Lung (tissue), 12 donors: ENCODE data around the gene MRPS11. TPM values are rescaled to one million over a fixed set of nuclear protein-coding genes. Genes with fewer than 3 reads are reported as not detected.

ENCODE experiments used
- ATAC-seq: fragments of 200-7000 bp; cut with Tn5 transposase; one replicate; pipeline ENCODE4 v1.9.1; 2020; ENCODE audit warnings: moderate number of reproducible peaks; ENCODE audit not compliant: insufficient read depth, low FRiP score
- DNase-seq, 3 donors: peaks; one replicate each; pipeline ENCODE4 v3.0.0-alpha.2; 2013 to 2017
- H3K27ac ChIP-seq, 2 donors: one replicate each; pipeline ENCODE4 v1.5.1; 2013; ENCODE audit warnings: mild to moderate bottlenecking in 2 of 2, moderate library complexity in 2 of 2, control low read depth in 1 of 2, inconsistent platforms in 1 of 2, low read depth in 1 of 2, low read length in 1 of 2
- H3K27me3 ChIP-seq, 3 donors: one replicate each; pipeline ENCODE4 v1.5.1; 2013; ENCODE audit warnings: low read length in 2 of 3; ENCODE audit not compliant: control insufficient read depth in 3 of 3, insufficient read depth in 3 of 3
- H3K36me3 ChIP-seq, 4 donors: one replicate each; pipeline ENCODE4 v1.5.1; 2013; ENCODE audit warnings: low read length in 4 of 4, mild to moderate bottlenecking in 1 of 4, moderate library complexity in 1 of 4; ENCODE audit not compliant: control insufficient read depth in 4 of 4, insufficient read depth in 4 of 4
- H3K4me1 ChIP-seq, 5 donors: one replicate each; pipeline ENCODE4 v1.5.1; 2013; ENCODE audit warnings: low read length in 5 of 5, mild to moderate bottlenecking in 2 of 5, moderate library complexity in 1 of 5; ENCODE audit not compliant: control insufficient read depth in 5 of 5, insufficient read depth in 5 of 5
- H3K4me3 ChIP-seq: one replicate; pipeline ENCODE4 v1.5.1; 2013; ENCODE audit warnings: mild to moderate bottlenecking, control low read depth, moderate library complexity
- H3K9ac ChIP-seq, 2 donors: one replicate each; pipeline ENCODE4 v1.5.1; 2013; ENCODE audit warnings: low read length in 2 of 2, control low read depth in 1 of 2; ENCODE audit not compliant: insufficient read depth in 1 of 2
- H3K9me3 ChIP-seq, 4 donors: one replicate each; pipeline ENCODE4 v1.5.1; 2013; ENCODE audit warnings: low read length in 3 of 4, mild to moderate bottlenecking in 1 of 4, moderate library complexity in 1 of 4; ENCODE audit not compliant: control insufficient read depth in 4 of 4, insufficient read depth in 3 of 4
- CTCF ChIP-seq: IDR thresholded peaks from 2 replicates; pipeline ENCODE4 v1.5.1; 2012; ENCODE audit warnings: mild to moderate bottlenecking; ENCODE audit errors: control extremely low read depth, extremely low read depth
- WGBS, 2 donors: extraction: QIAGEN DNeasy Blood & Tissue Kit; methylation state at CpG; one replicate each; pipeline ENCODE4 v1.1.7; 2013; 5-methylcytosine and 5-hydroxymethylcytosine counted together
- polyA plus RNA-seq, 2 donors: library from polyadenylated mRNA; stranded (reverse); fragments of 200-250 nt; gene quantifications; one replicate each; pipeline ENCODE4 v1.2.1, GENCODE V29; 2013
- total RNA-seq, 2 donors: library from RNA; depleted of rRNA in 1 of 2; stranded (reverse); fragments of >200 nt in 1 of 2; gene quantifications; one replicate each; pipeline ENCODE4 v1.2.1, GENCODE V29; 2014 to 2021
- donor health status: control.
- donor health status: control.
- donor health status: Bipolar disorder and iron deficiency.
- donor health status: healthy.
- donor health status: DM: yes; HTN: yes; CAD: no.

Gene MRPS11
- total and polyA plus RNA-seq, 4 donors = 31.2 to 43.4 (median 37.6) TPM

DNA sequence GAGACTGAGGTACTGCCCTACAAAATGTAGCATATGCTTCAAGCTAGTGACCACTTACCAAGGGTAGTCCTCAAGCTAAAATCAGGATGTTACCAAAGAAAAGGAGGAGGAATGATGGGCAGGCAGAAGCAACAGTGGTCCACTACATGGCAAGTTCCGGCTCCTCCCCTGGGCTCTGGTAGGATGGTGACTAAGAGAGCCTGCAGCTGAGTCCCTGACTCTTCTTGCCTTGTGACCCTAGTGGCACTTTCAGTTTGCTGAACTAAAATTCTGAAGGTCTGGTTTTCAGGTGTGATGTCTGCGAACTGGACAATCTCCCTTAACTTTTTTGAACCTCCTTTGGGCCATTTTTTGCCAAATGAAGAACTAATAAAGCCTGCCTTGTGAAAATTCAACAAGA, 41.2 kb upstream of the MRPS11 start:
- Histone ChIP-seq H3K27me3 (peaks cover 0 to 21% (median 0%) of the 10 kb centered on the region in 3 donors), H3K9ac (no peak overlapping the region), H3K9me3 (peaks cover 0 to 3% (median 0%) of the 10 kb centered on the region in 4 donors), H3K4me3 (no peak overlapping the region), H3K4me1 (no peaks in the 10 kb centered on the region), H3K27ac (no peak overlapping the region), H3K36me3 (no peaks in the 10 kb centered on the region)
- no peak for ATAC-seq
- 72 to 84% methylated on average over 2 of the region's 2 CpGs for WGBS, 2 donors
- TF ChIP-seq CTCF = no peak
- DNase-seq = no peak

GRCh38 chr15:88428053-88428452, 39.5 kb upstream of the MRPS11 start:
- DNase-seq (no peak), ATAC-seq (no peak)
- TF ChIP-seq CTCF = no peak
- 48 to 62% methylated on average over 9 of the region's 9 CpGs for WGBS, 2 donors
- Histone ChIP-seq H3K4me1 (no peaks in the 10 kb centered on the region), H3K27me3 (peaks cover 0 to 25% (median 0%) of the 10 kb centered on the region in 3 donors), H3K27ac (no peak overlapping the region), H3K4me3 (no peak overlapping the region), H3K9ac (no peak overlapping the region), H3K36me3 (no peaks in the 10 kb centered on the region), H3K9me3 (peaks cover 0 to 3% (median 0%) of the 10 kb centered on the region in 4 donors)

DNA sequence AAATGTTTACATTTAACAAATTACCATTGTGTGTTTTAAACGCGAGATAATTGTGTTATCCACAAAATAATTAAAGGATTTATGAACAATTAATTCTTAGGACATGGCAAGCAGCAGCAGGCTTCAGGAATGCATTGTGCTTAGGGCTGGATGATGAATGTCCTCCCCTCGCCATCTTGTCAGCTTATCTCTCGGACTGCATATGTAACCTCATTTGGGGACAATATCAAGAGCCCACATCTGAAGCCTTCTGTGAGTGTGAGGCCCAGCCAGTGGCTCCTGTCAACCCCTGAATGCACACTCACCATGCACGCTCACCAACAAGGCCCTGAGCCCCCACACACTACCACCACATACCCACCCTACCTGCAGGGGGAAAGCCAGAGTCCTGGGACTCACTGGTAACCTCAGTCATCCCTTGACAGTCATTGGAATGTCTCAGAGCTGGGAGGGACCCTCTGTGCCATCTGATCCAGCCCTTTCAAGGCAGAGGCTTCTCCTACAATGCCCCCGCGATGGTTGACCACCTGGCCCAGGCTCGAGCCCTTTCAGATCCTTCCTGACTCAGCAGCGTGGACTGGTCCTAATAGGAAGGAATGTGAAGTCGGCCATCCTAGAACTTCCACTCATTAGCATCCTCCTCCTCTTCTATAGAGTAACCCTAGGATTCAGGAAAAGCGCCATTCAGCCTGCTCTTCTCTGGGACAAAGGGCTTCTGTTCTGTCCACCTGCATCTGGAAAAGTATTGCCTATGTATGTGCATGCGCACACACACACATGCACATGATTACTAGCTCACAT, 38.5 kb upstream of the MRPS11 start:
- whole genome bisulfite sequencing, 2 donors = 74 to 86% methylated on average over 12 of the region's 12 CpGs
- TF ChIP-seq CTCF = no peak

More for the DNA sequence above, 38.5 kb upstream of the MRPS11 start:
- Histone ChIP-seq H3K9ac (no peak overlapping the region), H3K9me3 (no peaks in the 10 kb centered on the region), H3K4me3 (no peak overlapping the region), H3K27ac (no peak overlapping the region), H3K36me3 (no peaks in the 10 kb centered on the region), H3K27me3 (peaks cover 0 to 25% (median 0%) of the 10 kb centered on the region in 3 donors), H3K4me1 (no peaks in the 10 kb centered on the region)
- no peak for DNase-seq
- no peak for ATAC-seq
